Inflammatory macrophage (primary cell): ENCODE results near the gene LDHA.
A peak's percentile ranks its signal among the peaks of the same experiment; 100 is the strongest.
"Not testable (repeated sequence)": the region's sequence is repeated elsewhere in the genome, so short reads cannot be mapped to it uniquely, and the experiment has no call there.

Experiments
- DNase-seq, 2 donors: peaks; one replicate each; pipeline ENCODE4 v3.0.0-alpha.2; 2020 to 2022

LDHA gene

DNA sequence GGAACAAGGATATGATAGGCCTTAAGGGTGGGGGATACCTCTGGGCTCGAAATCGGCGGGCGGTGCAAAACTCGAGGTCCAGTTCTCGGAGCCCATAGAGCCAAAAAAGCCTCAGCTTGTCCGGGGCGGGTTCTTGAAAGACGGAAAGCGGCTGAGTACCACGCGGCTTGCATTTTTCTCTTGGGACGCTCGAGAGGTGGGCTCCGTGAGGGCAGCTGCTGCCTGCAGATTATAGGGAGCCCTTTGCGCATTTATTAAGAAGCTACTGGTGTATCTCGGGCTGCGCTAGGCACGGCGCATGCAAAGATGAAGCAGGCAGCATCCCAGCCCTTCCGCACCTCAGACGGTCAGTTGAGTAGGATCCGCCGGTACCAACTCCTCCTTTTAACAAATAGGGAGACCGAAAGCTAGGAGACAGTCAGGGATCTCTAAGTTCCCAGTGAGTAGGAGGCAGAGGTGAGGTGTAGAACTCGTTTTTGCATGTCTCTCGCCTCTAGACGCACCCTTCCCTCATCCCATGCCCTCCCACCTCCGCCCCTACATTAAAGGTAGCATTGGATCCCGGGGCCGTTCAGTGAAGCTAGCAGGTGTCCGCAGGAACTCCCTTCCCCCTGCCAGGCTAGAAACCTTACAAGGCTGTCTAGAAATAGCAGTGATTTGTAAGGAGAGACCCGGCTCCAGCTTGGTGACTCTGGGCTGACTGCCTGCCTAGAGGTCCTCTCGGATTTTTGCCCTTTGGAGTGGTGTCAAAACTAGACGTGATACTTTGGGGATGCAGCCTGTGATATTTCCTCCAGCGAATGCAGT is 768 bp downstream of the LDHA start:
- DNase-seq = peak; percentile 11 to 14

DNA sequence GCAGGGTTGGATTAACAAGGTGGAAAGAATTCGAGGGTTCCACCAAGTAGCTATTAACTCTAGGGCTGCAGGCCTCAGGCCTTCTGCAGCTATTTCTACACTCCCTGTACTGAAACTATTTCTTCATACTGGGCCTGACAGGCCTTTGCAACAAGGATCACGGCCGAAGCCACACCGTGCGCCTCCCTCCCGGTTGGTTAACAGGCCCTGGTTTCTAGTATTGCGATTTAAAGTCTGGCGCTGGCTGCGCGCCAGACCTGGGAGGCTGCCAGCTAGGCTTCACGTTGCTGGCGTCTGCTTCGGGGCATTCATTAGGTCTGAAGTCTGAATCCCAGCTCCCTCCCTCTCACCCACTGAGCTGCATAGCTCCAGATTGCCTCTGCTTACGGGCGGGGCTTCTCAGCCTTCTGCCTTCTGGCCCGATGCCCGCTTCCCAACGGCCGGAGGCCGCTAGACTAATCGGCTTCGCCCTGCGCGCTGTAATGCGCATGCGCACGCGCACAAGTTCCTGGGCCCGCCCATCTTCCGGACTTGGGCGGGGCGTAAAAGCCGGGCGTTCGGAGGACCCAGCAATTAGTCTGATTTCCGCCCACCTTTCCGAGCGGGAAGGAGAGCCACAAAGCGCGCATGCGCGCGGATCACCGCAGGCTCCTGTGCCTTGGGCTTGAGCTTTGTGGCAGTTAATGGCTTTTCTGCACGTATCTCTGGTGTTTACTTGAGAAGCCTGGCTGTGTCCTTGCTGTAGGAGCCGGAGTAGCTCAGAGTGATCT is 1.6 kb downstream of the LDHA start:
- peak; percentile 99 for DNase-seq

DNA sequence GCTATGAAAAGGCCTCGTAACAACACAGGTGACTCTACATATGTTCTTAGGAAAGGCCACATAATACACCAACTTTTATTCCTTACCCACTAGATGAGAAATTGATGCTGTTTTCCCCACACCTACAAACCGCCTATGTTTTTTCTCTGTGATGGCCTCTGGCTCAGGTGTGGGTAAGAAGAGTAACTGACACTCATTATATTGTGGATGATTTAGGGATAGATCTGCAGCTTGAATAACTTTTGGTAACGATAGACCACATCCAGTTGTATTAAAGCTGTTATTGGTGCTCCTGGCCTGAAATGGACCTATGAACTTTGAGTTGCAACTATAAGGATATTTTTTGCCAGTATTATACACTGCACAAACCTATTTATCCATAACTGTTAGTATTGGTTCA is 3.6 kb downstream of the LDHA start:
- no peak for DNase-seq

DNA sequence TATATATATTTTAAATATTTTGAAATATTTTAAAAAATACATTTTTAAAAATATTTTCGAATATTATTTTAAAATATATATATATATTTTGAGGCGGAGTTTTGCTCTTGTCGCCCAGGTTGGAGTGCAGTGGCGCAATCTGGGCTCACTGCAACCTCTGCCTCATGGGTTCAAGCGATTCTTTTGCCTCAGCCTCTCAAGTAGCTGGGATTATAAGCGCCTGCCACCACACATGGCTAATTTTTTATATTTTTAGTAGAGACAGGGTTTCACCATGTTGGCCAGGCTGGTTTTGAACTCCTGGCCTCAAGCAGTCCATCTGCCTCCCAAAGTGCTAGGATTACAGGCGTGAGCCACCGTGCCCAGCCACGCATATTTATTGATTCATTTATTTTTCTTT is 6.7 kb downstream of the LDHA start:
- DNase-seq = not testable (repeated sequence)

DNA sequence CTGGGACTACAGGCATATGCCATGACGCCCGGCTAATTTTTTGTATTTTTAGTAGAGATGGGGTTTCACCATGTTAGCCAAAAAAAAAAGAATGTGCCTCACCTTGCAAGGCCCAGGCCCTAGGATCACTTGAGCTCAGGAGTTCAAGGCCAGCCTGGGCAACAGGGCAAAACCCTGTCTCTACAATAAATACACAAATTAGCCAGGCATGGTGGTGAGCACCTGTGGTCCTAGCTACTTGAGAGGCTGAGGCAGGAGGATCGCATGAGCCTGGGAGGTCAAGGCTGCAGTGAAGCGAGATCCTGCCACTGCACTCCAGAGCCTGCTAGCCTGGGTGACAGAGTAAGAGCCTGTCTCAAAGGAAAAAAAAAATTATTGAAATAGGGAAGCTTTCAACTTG is 9.7 kb downstream of the LDHA start:
- DNase-seq = no peak

DNA sequence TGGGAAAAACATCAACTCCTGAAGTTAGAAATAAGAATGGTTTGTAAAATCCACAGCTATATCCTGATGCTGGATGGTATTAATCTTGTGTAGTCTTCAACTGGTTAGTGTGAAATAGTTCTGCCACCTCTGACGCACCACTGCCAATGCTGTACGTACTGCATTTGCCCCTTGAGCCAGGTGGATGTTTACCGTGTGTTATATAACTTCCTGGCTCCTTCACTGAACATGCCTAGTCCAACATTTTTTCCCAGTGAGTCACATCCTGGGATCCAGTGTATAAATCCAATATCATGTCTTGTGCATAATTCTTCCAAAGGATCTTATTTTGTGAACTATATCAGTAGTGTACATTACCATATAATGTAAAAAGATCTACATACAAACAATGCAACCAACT is 13.0 kb downstream of the LDHA start:
- DNase-seq = not testable (repeated sequence)

DNA sequence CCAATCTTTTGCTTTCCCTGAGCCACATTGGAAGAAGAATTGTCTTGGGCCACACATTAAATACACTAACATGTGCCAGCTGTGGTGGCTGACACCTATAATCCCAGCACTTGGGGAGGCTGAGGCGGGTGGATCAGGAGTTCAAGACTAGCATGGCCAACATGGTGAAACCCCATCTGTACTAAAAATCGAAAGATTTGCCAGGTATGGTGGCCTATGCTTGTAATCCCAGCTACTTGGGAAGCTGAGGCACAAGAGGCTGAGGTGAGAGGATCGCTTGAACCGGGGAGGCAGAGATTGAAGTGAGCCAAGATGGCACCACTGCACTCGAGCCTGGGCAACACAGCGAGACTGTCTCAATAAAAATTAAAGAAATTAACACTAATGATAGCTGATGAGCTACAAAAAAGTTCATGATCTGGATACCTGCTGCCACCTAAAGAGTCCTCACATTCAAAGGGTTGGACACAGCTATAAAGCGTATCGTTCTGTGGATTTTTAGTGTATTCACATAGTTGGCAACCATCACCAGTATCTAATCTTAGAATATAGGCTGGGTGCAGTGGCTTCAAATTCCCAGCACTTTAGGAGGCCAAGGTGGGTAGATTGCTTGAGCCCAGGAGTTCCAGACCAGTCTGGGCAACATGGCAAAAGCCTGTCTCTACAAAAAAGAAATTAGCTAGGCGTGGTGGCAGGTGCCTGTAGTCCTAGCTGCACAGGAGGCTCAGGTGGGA is 14.4 kb downstream of the LDHA start:
- no peak for DNase-seq

DNA sequence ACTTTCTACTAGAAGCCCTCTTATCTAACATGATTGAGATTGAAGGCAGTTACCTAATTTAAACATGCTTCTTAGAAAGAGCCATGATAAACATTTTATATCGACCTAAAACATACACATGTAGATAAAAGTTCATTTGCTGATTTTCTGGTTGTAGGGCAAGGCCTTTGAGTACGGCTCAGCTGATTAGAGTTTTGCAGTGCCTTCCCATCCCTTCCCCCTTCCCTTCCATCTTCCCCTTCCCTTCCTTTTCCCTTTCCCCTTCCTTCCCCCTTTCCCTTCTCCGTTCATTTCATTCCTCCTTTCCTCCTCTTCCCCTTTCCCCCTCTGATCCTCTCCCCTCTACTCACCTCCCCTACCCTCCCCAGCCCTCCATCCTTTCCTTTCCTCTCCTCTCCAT is 22.1 kb downstream of the LDHA start:
- no peak for DNase-seq

DNA sequence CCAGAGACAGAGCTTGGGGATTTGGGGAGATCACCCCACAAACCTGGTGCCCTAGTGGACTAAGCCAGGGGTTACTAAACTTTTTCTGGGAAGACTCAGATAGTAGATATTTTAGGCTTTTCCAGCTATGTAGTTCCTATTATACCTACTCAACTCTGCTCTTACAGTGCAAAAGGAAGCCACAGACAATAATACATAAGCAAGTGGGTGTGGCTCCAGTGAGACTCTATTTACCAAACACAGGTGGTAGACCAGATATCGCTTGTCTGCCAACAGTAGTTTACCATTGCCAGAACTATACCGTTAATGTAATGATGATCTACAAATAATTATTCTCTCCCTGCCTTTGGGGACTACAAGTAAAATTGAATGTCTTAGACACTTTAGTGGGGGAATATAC is 24.7 kb downstream of the LDHA start:
- no peak for DNase-seq

DNA sequence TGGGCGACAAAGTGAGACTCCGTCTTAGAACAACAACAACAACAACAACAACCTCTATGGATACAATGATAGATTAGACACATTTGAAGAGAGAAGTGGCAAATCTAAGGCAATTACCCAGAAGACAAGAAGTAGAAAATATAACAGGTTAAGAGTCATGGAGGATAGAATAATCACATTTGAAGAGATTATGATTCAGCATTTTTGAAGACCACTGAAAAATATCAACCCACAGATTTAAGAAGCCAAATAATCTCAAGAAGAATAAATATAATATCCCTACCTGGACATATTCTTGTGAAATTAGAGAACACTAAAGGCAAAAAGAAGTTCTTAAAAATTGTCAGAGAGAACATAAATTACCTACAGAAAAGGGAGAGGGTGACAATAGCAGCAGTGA is 25.7 kb downstream of the LDHA start:
- no peak for DNase-seq

DNA sequence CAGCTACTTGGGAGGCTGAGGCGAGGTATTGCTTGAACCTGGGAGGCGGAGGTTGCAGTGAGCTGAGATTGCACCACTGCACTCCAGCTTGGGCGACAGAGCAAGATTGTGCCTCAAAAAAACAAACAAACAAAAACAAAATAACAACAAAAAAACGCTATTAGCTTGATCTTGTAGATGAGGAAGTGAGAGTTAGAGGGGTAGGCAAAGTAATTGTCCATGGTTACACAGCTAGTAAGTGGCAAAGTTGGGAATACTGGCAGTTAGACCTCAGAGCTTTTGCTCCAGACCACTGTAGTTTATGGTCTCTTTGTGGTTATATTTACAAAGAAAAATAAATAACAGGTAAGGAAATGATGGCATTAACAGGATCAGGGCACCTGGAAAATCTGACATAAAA is 32.9 kb downstream of the LDHA start:
- no peak for DNase-seq

DNA sequence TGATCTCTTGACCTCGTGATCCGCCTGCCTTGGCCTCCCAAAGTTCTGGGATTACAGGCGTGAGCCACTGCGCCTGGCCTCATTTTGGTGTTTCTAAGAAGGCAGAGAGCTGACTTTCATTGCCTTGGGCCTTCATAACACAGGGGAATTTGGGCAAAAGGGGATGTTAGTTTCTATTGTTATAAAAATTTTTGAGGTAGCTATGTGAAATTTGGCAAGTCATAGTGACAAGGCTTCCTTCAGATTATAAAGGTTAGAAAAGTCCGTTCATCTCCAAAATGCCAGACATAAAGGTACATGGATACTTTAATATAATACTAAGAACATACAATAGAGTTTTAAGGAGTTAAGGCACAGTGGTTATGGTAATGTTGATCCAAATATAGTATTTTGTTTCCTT is 35.0 kb downstream of the LDHA start:
- no peak for DNase-seq

DNA sequence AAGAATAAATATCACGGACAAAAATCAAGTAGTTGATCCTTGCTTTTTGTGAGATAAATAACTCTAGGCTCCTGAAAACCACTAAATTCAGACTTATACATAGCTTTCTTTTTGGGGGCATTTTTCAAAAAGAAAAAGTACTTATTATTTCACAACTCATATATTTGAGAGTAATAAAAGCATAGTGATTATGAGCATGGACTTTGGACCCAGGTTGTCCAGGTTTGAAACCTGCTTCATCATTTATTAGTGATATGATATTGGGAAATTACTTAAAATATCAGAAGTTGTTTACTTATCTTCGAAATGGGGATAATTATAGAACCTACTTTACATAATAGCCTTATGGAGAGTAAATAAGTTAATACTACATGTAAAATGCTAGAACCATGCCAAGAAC is 44.3 kb downstream of the LDHA start:
- DNase-seq = no peak

DNA sequence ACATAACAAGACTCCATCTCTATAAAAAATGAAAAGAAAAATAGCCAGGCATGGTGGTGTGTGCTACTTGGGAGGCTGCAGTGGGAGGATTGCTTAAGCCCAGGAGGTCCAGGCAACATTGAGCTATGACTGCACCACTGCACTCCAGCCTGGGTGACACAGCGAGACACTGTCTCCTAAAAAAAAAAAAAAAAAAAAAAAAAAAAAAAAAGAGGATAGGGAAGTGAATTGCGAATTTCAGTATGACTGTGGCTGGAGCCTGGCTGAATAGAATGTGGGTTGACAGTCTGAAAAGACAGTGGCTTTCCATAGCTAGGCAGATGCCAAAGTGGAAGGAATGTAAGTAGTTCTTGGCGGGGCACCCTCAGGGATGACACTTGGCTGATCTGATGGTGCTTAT is 54.9 kb downstream of the LDHA start:
- DNase-seq = peak; percentile 75 to 82

DNA sequence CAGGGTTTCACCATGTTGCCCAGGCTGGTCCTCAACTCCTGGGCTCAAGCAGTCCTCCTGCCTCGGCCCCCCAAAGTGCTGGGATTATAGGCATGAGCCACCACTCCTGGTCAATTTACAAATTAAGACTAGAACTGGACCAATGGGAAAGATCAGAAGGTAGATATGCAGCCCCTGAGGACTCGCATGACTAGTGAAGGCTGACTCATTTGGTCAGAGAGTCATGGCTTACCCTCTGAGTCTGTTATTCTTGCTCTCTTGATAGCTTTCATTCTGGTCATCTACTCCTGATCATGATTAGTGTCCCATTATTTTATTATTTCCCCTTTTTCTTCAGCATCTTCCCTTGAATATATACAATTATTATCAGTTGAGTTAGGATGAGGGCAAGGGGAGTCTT is 58.6 kb downstream of the LDHA start:
- DNase-seq = no peak

DNA sequence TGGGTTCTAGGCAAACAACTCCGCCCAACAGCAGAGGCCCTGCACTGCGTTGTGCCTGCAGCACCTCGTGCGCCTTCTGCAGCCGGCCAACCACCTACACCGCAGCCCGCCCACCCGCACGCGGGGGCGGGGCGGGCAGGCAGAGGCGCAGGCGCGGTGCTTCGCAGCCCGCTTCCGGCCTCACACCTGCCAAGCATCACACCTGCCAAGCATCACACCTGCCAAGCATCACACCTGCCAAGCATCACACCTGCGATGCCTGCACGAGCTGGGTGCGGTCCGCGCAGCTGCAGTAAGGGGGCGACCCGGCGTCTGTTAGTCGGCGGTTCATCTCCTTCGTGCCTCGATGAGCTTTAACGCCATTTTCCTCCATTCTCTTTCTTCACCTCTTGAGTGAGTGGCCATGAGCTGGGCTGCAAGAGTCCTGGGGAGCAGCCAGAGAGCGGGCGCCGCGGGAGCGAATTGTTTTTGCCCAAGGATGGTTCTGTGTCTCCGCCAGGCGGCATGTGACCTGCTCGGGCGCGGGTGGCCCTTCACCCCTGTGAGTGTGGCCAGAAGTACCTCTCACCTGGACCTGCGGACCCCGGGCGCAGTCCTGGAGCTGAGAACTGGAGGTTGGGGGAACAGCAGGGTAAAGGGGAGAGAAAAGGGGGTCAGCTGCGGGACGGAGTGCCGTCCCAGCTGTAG is 61.5 kb downstream of the LDHA start, which contains the start of gene LDHAL6A:
LDHAL6A (plus strand) TSS at position 171 of the 687 bp plus-strand sequence. CDS start 825 bp downstream, outside the sequence.
- DNase-seq = no peak

DNA sequence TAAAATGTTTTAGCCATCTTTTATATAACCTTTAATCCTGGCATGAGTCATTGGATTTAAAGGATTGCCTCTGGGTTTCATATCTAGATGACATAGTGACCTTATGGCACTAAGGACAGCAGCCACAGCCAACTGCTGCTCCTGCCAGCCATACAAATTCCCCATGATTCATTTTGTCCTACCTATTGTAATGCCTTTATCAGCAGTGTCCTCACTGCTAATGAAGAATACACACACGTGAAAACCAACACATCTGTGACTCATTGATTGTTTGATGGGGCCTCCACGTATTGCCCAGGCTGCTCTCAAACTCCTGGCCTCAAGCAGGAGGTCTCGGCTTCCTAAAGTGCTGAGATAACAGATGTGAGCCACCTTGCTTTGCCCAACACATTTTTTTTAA is 63.1 kb downstream of the LDHA start:
- no peak for DNase-seq
